Mucosa of stomach (tissue), 1 donor: ENCODE measurements around the gene GNB3.
"Not testable (repeated sequence)": the region's sequence is repeated elsewhere in the genome, so short reads cannot be mapped to it uniquely, and the experiment has no call there.

ENCODE experiments used
- H3K27me3 ChIP-seq: one replicate; pipeline ENCODE4 v1.7.0; 2013; ENCODE audit warnings: mild to moderate bottlenecking, low read length; ENCODE audit not compliant: control insufficient read depth, insufficient read depth
- H3K36me3 ChIP-seq: one replicate; pipeline ENCODE4 v1.7.0; 2013; ENCODE audit warnings: low read length; ENCODE audit not compliant: control insufficient read depth, insufficient read depth
- H3K4me1 ChIP-seq: one replicate; pipeline ENCODE4 v1.7.0; 2013; ENCODE audit warnings: mild to moderate bottlenecking, low read length; ENCODE audit not compliant: control insufficient read depth, insufficient read depth
- H3K4me3 ChIP-seq: one replicate; pipeline ENCODE4 v1.7.0; 2013; ENCODE audit warnings: low read length
- H3K9ac ChIP-seq: one replicate; pipeline ENCODE4 v1.7.0; 2013; ENCODE audit warnings: mild to moderate bottlenecking, low read length, moderate library complexity
- H3K9me3 ChIP-seq: one replicate; pipeline ENCODE4 v1.7.0; 2013; ENCODE audit warnings: mild to moderate bottlenecking, low read length, moderate library complexity; ENCODE audit not compliant: control insufficient read depth
- donor health status: Pancreatic carcinoma.

The GNB3 gene

GRCh38 chr12:6868211-6869048, 27.7 kb downstream of the GNB3 start:
- peak overlapping the region; percentile 90 for H3K9ac ChIP-seq
- no peaks in the 10 kb centered on the region for H3K9me3 ChIP-seq
- no peaks in the 10 kb centered on the region for H3K36me3 ChIP-seq
- peak overlapping the region; percentile 77 for H3K4me3 ChIP-seq
- peaks cover 42% of the 10 kb centered on the region for H3K4me1 ChIP-seq
- no peaks in the 10 kb centered on the region for H3K27me3 ChIP-seq

GRCh38 chr12:6869049-6870021, 28.6 kb downstream of the GNB3 start:
- Histone ChIP-seq H3K9ac (peak overlapping the region; percentile 90), H3K27me3 (no peaks in the 10 kb centered on the region), H3K9me3 (no peaks in the 10 kb centered on the region), H3K4me3 (no peak overlapping the region), H3K4me1 (peaks cover 42% of the 10 kb centered on the region), H3K36me3 (no peaks in the 10 kb centered on the region)

- not testable (repeated sequence) for H3K27me3 ChIP-seq, H3K9ac ChIP-seq, H3K9me3 ChIP-seq, H3K36me3 ChIP-seq, H3K4me3 ChIP-seq
- peaks cover 42% of the 10 kb centered on the region for H3K4me1 ChIP-seq
These were observed 29.6 kb downstream of the GNB3 start for GRCh38 chr12:6870304-6870703.

GRCh38 chr12:6871052-6871957, 30.6 kb downstream of the GNB3 start:
- H3K9ac ChIP-seq = peak overlapping the region; percentile 90
- H3K9me3 ChIP-seq = no peaks in the 10 kb centered on the region
- peaks cover 42% of the 10 kb centered on the region for H3K4me1 ChIP-seq
- H3K27me3 ChIP-seq = no peaks in the 10 kb centered on the region
- no peaks in the 10 kb centered on the region for H3K36me3 ChIP-seq
- peak overlapping the region; percentile 98 for H3K4me3 ChIP-seq

- H3K4me1 ChIP-seq = peaks cover 36% of the 10 kb centered on the region
- H3K4me3 ChIP-seq = peak overlapping the region; percentile 98
- peak overlapping the region; percentile 90 for H3K9ac ChIP-seq
- H3K36me3 ChIP-seq = no peaks in the 10 kb centered on the region
- H3K27me3 ChIP-seq = no peaks in the 10 kb centered on the region
- H3K9me3 ChIP-seq = no peaks in the 10 kb centered on the region
These were observed 31.6 kb downstream of the GNB3 start for GRCh38 chr12:6872073-6873048.

- H3K4me1 ChIP-seq = peaks cover 34% of the 10 kb centered on the region
- no peaks in the 10 kb centered on the region for H3K36me3 ChIP-seq
- H3K4me3 ChIP-seq = peak within 1 kb of the TSS; percentile 98
- H3K9ac ChIP-seq = peak within 1 kb of the TSS; percentile 90
- H3K27me3 ChIP-seq = no peaks in the 10 kb centered on the region
- H3K9me3 ChIP-seq = no peaks in the 10 kb centered on the region
These were observed 32.6 kb downstream of the GNB3 start, which contains the start of gene SPSB2 for GRCh38 chr12:6873094-6874014. Gene SPSB2 (minus strand): TSS chr12:6873303. CDS start chr12:6872901, 402 bp downstream.

GRCh38 chr12:6874015-6874368, 33.3 kb downstream of the GNB3 start:
- not testable (repeated sequence) for H3K36me3 ChIP-seq, H3K27me3 ChIP-seq, H3K9me3 ChIP-seq
- Histone ChIP-seq H3K4me1 (peaks cover 27% of the 10 kb centered on the region), H3K4me3 (peak overlapping the region; percentile 98), H3K9ac (peak overlapping the region; percentile 90)

- H3K27me3 ChIP-seq, H3K9ac ChIP-seq, H3K4me3 ChIP-seq, H3K9me3 ChIP-seq, H3K4me1 ChIP-seq, H3K36me3 ChIP-seq: not testable (repeated sequence)
These were observed 39.1 kb downstream of the GNB3 start for GRCh38 chr12:6879824-6880223.

- Histone ChIP-seq H3K9me3 (no peaks in the 10 kb centered on the region), H3K9ac (no peak overlapping the region), H3K4me1 (peaks cover 5% of the 10 kb centered on the region), H3K36me3 (no peaks in the 10 kb centered on the region), H3K27me3 (no peaks in the 10 kb centered on the region), H3K4me3 (no peak overlapping the region)
These were observed 42.5 kb downstream of the GNB3 start for GRCh38 chr12:6883252-6883651.

- Histone ChIP-seq H3K36me3 (no peaks in the 10 kb centered on the region), H3K27me3 (no peaks in the 10 kb centered on the region), H3K9ac (no peak overlapping the region), H3K9me3 (no peaks in the 10 kb centered on the region), H3K4me1 (peaks cover 5% of the 10 kb centered on the region), H3K4me3 (no peak overlapping the region)
These were observed 43.0 kb downstream of the GNB3 start for GRCh38 chr12:6883683-6884082.
